Measurements from ENCODE around the gene NCOA3.

The NCOA3 gene

DNA sequence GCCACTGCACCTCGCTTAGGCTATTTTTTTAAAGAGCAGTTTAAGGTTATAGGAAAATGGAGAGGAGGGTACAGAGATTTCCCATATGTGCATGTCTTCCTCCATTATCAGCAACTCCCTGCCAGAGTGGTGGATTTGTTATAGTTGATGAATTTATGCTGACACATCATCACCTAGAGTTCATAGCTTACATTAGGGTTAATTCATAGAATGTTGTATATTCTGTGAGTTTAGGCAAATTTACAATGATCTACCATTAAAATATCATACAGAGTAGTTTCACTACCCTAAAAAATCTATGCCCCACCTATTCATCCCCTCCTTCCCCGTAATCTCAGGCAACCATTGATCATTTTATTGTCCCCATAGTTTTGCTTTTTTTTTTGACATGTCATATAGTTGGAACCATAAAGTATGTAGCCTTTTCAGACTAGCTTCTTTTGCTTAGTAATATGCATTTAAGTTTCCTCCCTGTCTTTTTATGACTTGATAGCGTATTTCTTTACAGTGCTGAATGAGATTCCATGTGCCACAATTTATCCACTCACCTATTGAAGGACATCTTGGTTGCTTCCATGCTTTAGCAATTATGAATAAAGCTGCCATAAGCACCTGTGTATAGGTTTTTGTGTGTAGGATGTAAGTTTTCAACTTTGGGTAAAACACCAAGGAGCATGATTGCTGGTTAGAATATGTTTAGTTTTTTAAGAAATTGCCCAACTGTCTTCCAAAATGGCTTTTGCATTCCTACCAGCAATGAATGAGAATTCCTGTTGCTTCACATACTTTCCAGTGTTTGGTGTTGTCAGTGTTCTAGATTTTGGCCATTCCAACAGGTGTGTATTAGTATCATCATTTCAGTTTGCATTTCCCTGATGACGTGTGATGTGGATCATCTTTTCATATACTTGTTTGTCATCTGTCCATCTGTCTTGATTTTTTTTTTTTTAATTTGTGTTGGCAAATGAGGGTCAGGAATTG lies 60.2 kb downstream of the NCOA3 start:
- H3K4me1 ChIP-seq (ENCODE audit: control insufficient read depth in 2 of 2, insufficient read depth in 2 of 2, low read length in 2 of 2) = peaks cover 0 to 10% of the 10 kb centered on the region in 2 donors
- H3K9ac ChIP-seq (ENCODE audit: low read depth in 1 of 2, low read length in 2 of 2) = no peak overlapping the region
- H3K27me3 ChIP-seq (ENCODE audit: control insufficient read depth in 2 of 2, insufficient read depth in 2 of 2, low read length in 2 of 2) = no peaks in the 10 kb centered on the region
- no peak overlapping the region for H3K27ac ChIP-seq (ENCODE audit: low read depth in 2 of 2, low read length in 2 of 2)
- no peak overlapping the region for H3K4me3 ChIP-seq (ENCODE audit: low read length in 2 of 2)
- H3K36me3 ChIP-seq (ENCODE audit: control insufficient read depth in 2 of 2, insufficient read depth in 2 of 2, low read length in 2 of 2) = no peaks in the 10 kb centered on the region
- no peaks in the 10 kb centered on the region for H3K9me3 ChIP-seq (ENCODE audit: control insufficient read depth in 2 of 2, low read length in 2 of 2)

DNA sequence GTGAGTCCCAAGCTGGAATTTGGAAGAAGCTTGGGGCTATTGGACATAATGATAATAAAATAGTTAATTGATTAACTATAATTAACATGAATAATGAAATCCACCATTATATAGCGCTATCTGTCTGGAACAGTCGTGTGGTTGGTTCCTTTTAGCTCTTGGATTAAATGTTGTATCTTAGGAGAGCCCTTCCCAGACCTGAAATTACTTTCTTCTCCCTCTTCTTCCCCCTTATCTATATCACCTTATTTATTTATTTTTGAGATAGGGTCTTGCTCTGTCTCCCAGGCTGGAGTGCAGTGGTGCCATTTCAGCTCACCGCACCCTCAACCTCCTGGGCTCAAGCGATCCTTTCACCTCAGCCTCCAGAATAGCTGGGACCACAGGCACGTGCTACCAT lies 64.6 kb downstream of the NCOA3 start:
- Histone ChIP-seq H3K27me3 (ENCODE audit: control insufficient read depth in 2 of 2, insufficient read depth in 2 of 2, low read length in 2 of 2) (no peaks in the 10 kb centered on the region), H3K4me1 (ENCODE audit: control insufficient read depth in 2 of 2, insufficient read depth in 2 of 2, low read length in 2 of 2) (peaks cover 9% of the 10 kb centered on the region in 2 donors), H3K9ac (ENCODE audit: low read depth in 1 of 2, low read length in 2 of 2) (no peak overlapping the region), H3K27ac (ENCODE audit: low read depth in 2 of 2, low read length in 2 of 2) (no peak overlapping the region), H3K4me3 (ENCODE audit: low read length in 2 of 2) (no peak overlapping the region), H3K36me3 (ENCODE audit: control insufficient read depth in 2 of 2, insufficient read depth in 2 of 2, low read length in 2 of 2) (no peaks in the 10 kb centered on the region), H3K9me3 (ENCODE audit: control insufficient read depth in 2 of 2, low read length in 2 of 2) (no peaks in the 10 kb centered on the region)

DNA sequence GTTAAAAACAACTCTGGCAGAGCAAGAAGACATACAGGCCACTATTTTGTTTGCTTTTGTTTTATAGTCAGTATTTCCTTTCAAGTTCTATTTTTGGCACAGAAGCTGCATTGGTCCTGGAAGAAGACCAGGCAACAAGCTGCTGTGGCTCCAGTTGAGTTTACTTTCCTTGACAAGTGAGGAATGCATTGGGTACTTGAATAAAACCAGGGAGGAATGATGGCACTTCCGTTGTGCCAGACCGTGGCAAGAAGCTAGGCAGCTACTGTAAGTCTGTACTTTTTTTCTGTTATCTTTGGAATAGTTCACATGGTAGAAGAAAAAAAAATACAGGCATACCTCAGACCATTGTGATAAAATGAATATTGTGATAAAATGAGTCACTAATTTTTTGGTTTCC lies 66.3 kb downstream of the NCOA3 start:
- no peaks in the 10 kb centered on the region for H3K9me3 ChIP-seq (ENCODE audit: control insufficient read depth in 2 of 2, low read length in 2 of 2)
- peaks cover 9% of the 10 kb centered on the region in 2 donors for H3K4me1 ChIP-seq (ENCODE audit: control insufficient read depth in 2 of 2, insufficient read depth in 2 of 2, low read length in 2 of 2)
- H3K27me3 ChIP-seq (ENCODE audit: control insufficient read depth in 2 of 2, insufficient read depth in 2 of 2, low read length in 2 of 2) = no peaks in the 10 kb centered on the region
- peak overlapping the region in 1 of 2 donors; percentile 11 for H3K27ac ChIP-seq (ENCODE audit: low read depth in 2 of 2, low read length in 2 of 2)
- H3K9ac ChIP-seq (ENCODE audit: low read depth in 1 of 2, low read length in 2 of 2) = peak overlapping the region in 1 of 2 donors; percentile 5
- H3K36me3 ChIP-seq (ENCODE audit: control insufficient read depth in 2 of 2, insufficient read depth in 2 of 2, low read length in 2 of 2) = no peaks in the 10 kb centered on the region
- H3K4me3 ChIP-seq (ENCODE audit: low read length in 2 of 2) = no peak overlapping the region

DNA sequence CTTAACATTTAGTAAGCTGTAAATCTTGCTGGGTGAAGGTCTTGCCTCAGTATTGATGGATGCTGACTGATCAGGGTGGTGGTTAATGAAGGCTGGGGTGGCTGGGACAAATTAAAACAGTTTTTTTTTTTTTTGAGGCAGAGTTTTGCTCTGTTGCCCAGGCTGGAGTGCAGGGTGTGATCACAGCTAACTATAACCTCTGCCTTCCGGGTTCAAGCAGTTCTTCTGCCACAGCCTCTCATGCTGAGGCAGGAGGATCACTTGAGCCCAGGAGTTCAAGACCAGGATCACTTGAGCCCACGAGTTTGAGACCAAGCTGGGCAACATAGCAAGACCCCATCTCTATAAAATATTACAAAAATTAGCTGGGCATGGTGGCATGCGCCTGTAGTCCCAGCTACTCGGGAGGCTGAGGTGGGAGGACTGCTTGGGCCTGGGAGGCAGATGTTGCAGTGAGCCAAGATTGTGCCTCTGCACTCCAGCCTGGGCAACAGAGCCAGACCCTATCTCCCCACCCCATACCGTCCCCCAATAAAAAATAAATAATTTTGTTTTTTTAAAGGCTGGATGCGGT lies 67.2 kb downstream of the NCOA3 start:
- Histone ChIP-seq H3K36me3 (ENCODE audit: control insufficient read depth in 2 of 2, insufficient read depth in 2 of 2, low read length in 2 of 2) (no peaks in the 10 kb centered on the region), H3K27me3 (ENCODE audit: control insufficient read depth in 2 of 2, insufficient read depth in 2 of 2, low read length in 2 of 2) (no peaks in the 10 kb centered on the region), H3K9ac (ENCODE audit: low read depth in 1 of 2, low read length in 2 of 2) (no peak overlapping the region), H3K4me1 (ENCODE audit: control insufficient read depth in 2 of 2, insufficient read depth in 2 of 2, low read length in 2 of 2) (peaks cover 9% of the 10 kb centered on the region in 2 donors), H3K4me3 (ENCODE audit: low read length in 2 of 2) (no peak overlapping the region), H3K27ac (ENCODE audit: low read depth in 2 of 2, low read length in 2 of 2) (peak overlapping the region in 1 of 2 donors; percentile 11), H3K9me3 (ENCODE audit: control insufficient read depth in 2 of 2, low read length in 2 of 2) (no peaks in the 10 kb centered on the region)

DNA sequence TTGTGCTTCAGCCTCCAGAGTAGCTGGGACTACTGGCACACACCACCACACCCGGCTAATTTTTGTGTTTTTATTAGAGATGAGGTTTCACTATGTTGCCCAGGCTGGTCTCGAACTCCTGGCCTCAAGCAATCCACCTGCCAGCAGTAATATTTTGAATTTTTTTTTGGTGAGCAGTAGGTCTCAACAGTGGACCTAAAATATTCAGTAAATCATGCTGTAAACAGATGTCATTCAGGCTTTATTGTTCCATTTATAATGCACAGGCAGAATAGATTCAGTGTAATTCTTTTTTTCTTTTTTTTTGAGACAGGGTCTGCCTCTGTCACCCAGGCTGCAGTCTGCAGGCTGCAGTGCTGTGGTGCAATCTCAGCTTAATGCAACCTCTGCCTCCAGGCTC lies 69.7 kb downstream of the NCOA3 start:
- Histone ChIP-seq H3K9me3 (ENCODE audit: control insufficient read depth in 2 of 2, low read length in 2 of 2) (no peaks in the 10 kb centered on the region), H3K4me1 (ENCODE audit: control insufficient read depth in 2 of 2, insufficient read depth in 2 of 2, low read length in 2 of 2) (peaks cover 20 to 22% of the 10 kb centered on the region in 2 donors), H3K27me3 (ENCODE audit: control insufficient read depth in 2 of 2, insufficient read depth in 2 of 2, low read length in 2 of 2) (no peaks in the 10 kb centered on the region), H3K4me3 (ENCODE audit: low read length in 2 of 2) (no peak overlapping the region), H3K9ac (ENCODE audit: low read depth in 1 of 2, low read length in 2 of 2) (no peak overlapping the region), H3K27ac (ENCODE audit: low read depth in 2 of 2, low read length in 2 of 2) (no peak overlapping the region), H3K36me3 (ENCODE audit: control insufficient read depth in 2 of 2, insufficient read depth in 2 of 2, low read length in 2 of 2) (no peaks in the 10 kb centered on the region)

DNA sequence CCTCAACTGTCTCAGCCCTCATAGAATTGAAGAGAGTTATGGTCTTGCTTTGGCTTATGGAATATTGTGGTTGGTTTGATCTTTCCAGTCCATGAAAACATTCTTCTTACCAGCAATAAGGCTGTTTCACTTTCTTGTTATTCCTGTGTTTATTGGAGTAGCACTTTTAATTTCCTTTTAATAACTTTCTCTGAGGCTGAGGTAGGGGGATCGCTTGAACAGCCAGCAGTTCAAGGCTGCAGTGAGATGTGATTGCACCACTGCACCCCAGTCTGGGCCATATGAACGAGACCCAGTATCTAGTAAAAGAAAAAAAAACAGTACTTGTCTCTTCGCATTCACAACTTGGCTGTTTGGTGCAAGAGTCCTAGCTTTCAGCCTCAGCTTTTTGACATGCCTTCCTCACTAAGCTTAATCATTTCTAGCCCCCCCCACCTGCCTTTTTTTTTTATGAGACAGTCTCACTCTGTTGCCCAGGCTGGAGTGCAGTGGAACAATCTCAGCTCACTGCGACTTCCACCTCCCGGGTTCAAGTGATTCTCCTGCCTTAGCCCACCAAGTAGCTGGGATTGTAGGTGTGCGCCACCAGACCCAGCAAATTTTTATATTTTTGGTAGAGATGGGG lies 70.5 kb downstream of the NCOA3 start:
- Histone ChIP-seq H3K27ac (ENCODE audit: low read depth in 2 of 2, low read length in 2 of 2) (no peak overlapping the region), H3K9me3 (ENCODE audit: control insufficient read depth in 2 of 2, low read length in 2 of 2) (no peaks in the 10 kb centered on the region), H3K4me3 (ENCODE audit: low read length in 2 of 2) (no peak overlapping the region), H3K4me1 (ENCODE audit: control insufficient read depth in 2 of 2, insufficient read depth in 2 of 2, low read length in 2 of 2) (peaks cover 27 to 28% of the 10 kb centered on the region in 2 donors), H3K9ac (ENCODE audit: low read depth in 1 of 2, low read length in 2 of 2) (no peak overlapping the region), H3K36me3 (ENCODE audit: control insufficient read depth in 2 of 2, insufficient read depth in 2 of 2, low read length in 2 of 2) (no peaks in the 10 kb centered on the region), H3K27me3 (ENCODE audit: control insufficient read depth in 2 of 2, insufficient read depth in 2 of 2, low read length in 2 of 2) (no peaks in the 10 kb centered on the region)

DNA sequence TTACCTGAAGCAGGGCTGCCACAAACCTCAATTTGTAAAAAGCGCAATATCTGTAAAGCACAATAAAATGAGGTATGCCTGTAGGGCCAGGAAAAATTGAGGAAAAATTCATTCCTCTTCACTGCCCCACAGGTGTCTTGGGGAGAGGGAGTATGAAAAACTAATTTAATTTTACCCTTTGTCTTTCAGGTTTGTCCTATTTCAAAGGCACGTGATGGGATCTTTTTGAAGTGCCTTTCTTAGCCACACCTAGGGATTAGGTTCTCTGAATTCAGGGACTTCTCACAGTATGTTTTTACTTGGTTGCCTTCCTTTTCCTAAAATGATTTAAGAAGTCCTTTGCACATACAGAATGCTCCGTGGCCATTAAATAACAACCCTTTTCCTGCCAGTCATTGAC lies 71.9 kb downstream of the NCOA3 start:
- no peaks in the 10 kb centered on the region for H3K36me3 ChIP-seq (ENCODE audit: control insufficient read depth in 2 of 2, insufficient read depth in 2 of 2, low read length in 2 of 2)
- H3K27me3 ChIP-seq (ENCODE audit: control insufficient read depth in 2 of 2, insufficient read depth in 2 of 2, low read length in 2 of 2) = no peaks in the 10 kb centered on the region
- no peak overlapping the region for H3K9ac ChIP-seq (ENCODE audit: low read depth in 1 of 2, low read length in 2 of 2)
- H3K27ac ChIP-seq (ENCODE audit: low read depth in 2 of 2, low read length in 2 of 2) = no peak overlapping the region
- no peaks in the 10 kb centered on the region for H3K9me3 ChIP-seq (ENCODE audit: control insufficient read depth in 2 of 2, low read length in 2 of 2)
- no peak overlapping the region for H3K4me3 ChIP-seq (ENCODE audit: low read length in 2 of 2)
- H3K4me1 ChIP-seq (ENCODE audit: control insufficient read depth in 2 of 2, insufficient read depth in 2 of 2, low read length in 2 of 2) = peaks cover 21 to 28% of the 10 kb centered on the region in 2 donors

DNA sequence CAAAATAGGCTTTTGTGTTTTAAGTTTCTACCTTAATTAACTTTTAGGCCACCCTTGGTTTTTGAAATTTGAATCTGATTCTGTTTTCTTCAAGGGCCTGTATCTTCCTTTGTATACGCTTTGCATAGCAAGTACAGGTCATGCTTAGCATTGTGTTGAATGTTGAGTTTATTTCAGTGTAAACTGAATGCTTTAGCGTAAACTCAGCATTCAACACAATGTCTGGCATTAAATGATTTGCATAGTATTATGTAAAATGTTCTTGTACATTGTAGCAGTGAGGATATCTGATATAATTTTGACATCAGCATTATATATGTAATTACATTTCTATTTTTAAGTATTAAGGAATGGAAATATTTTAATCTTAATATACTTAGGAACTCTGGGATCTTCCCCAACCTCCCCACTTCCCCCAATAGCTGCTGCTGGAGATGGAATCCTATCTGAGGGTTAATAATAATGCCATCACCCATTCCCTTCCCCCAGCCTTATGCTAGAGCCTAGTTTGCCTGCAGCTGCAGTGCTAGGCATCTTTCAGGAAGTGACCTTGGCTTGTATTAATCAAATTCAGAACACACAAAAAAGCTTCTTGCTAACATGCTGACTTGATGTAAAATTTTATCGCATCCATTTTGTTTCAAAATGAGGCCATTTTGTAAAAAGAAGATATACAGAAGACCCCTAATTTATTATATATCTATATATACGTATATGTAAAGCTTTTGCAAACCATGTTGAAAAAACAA lies 73.1 kb downstream of the NCOA3 start:
- Histone ChIP-seq H3K27me3 (ENCODE audit: control insufficient read depth in 2 of 2, insufficient read depth in 2 of 2, low read length in 2 of 2) (no peaks in the 10 kb centered on the region), H3K36me3 (ENCODE audit: control insufficient read depth in 2 of 2, insufficient read depth in 2 of 2, low read length in 2 of 2) (no peaks in the 10 kb centered on the region), H3K4me1 (ENCODE audit: control insufficient read depth in 2 of 2, insufficient read depth in 2 of 2, low read length in 2 of 2) (peaks cover 21 to 29% of the 10 kb centered on the region in 2 donors), H3K9ac (ENCODE audit: low read depth in 1 of 2, low read length in 2 of 2) (no peak overlapping the region), H3K27ac (ENCODE audit: low read depth in 2 of 2, low read length in 2 of 2) (no peak overlapping the region), H3K4me3 (ENCODE audit: low read length in 2 of 2) (no peak overlapping the region), H3K9me3 (ENCODE audit: control insufficient read depth in 2 of 2, low read length in 2 of 2) (no peaks in the 10 kb centered on the region)

DNA sequence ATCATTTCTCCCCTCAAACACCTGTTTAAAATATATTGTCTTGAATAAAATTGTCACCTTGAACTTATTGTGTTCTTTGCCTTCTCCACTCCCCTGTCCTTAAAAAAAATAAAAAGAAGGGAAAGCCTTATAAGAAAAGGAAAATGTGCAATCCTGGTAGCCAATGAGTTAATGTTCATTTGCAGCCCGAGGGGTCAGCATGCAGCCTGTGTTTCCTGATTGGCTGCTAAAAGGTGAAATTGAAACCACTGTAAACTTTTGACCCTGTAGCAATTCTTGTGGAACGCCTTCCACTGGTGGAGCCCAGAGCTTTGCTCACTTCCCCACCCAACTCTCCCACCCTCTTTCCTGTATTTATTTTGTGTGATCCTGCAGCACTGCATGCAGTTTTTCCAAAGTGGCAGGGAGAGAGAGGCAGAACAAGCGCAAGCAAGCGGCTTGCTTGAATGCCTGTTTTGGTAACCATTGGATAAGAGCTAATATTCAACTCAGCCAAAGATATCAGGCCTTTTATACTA lies 74.9 kb downstream of the NCOA3 start:
- Histone ChIP-seq H3K4me3 (ENCODE audit: low read length in 2 of 2) (peak overlapping the region in 1 of 2 donors; percentile 63), H3K27ac (ENCODE audit: low read depth in 2 of 2, low read length in 2 of 2) (peak overlapping the region; percentile 10 to 40), H3K9me3 (ENCODE audit: control insufficient read depth in 2 of 2, low read length in 2 of 2) (no peaks in the 10 kb centered on the region), H3K9ac (ENCODE audit: low read depth in 1 of 2, low read length in 2 of 2) (peak overlapping the region in 1 of 2 donors; percentile 48), H3K4me1 (ENCODE audit: control insufficient read depth in 2 of 2, insufficient read depth in 2 of 2, low read length in 2 of 2) (peaks cover 21 to 29% of the 10 kb centered on the region in 2 donors), H3K27me3 (ENCODE audit: control insufficient read depth in 2 of 2, insufficient read depth in 2 of 2, low read length in 2 of 2) (no peaks in the 10 kb centered on the region), H3K36me3 (ENCODE audit: control insufficient read depth in 2 of 2, insufficient read depth in 2 of 2, low read length in 2 of 2) (no peaks in the 10 kb centered on the region)

Measured in mucosa of rectum (tissue), 2 donors.